Activated naive CD4-positive, alpha-beta T cell treated with anti-CD3 and anti-CD28 coated beads, Interleukin-2, amount 10 ng/mL, durations not matched to agents 5 hours and 36 hours (primary cell): ENCODE measurements around the gene HEMGN. TPM values are rescaled to one million over a fixed set of nuclear protein-coding genes. Genes with fewer than 3 reads are reported as not detected.

Experiments
- total RNA-seq, 2 experiments: library from RNA; stranded (reverse); gene quantifications; one replicate each; pipeline ENCODE4 v1.2.3, GENCODE V29; 2021

HEMGN gene
- 1 to 10 TPM; 2.0 to 2.3 TPM for total RNA-seq

GRCh38 chr9:97938081-97938644 is at the start of gene HEMGN:
Gene HEMGN, minus strand, starts transcription at chr9:97938172. Its CDS starts 36 bp downstream, at chr9:97938136.

GRCh38 chr9:97982683-97983588 is 45.0 kb upstream of the HEMGN start, which contains the start of gene ANP32B:
Gene ANP32B, plus strand, starts transcription at chr9:97983341. Its CDS starts 215 bp downstream, at chr9:97983556.

GRCh38 chr9:97921959-97922724 is 15.8 kb downstream of the HEMGN start, which contains the start of gene TRMO:
Gene TRMO, minus strand, starts transcription at chr9:97922500. Its CDS starts 7 bp downstream, at chr9:97922493.

Other genes with a start within 250 kb of the HEMGN start
- gene XPA, start 240.8 kb downstream of the HEMGN start, total RNA-seq, result 10 to 100 TPM; 13.0 to 16.1 TPM
- gene FOXE1, start 84.9 kb downstream of the HEMGN start, total RNA-seq, result under 1 TPM in 1 of 2 experiments, not detected in 1; 0.10 TPM
- gene TRMO, start 15.7 kb downstream of the HEMGN start, total RNA-seq, result 10 to 100 TPM; 29.2 to 30.2 TPM
- 100 to 1,000 TPM; 337 to 342 TPM for gene ANP32B, start 45.2 kb upstream of the HEMGN start, total RNA-seq
- 10 to 100 TPM; 51.7 to 54.6 TPM for gene NANS, start 118.6 kb upstream of the HEMGN start, total RNA-seq
- 10 to 100 TPM; 86.2 to 90.0 TPM for gene TRIM14, start 181.1 kb upstream of the HEMGN start, total RNA-seq